ENCODE measurements around the gene POC5.
"Not testable (repeated sequence)": the region's sequence is repeated elsewhere in the genome, so short reads cannot be mapped to it uniquely, and the experiment has no call there.

The POC5 gene

DNA sequence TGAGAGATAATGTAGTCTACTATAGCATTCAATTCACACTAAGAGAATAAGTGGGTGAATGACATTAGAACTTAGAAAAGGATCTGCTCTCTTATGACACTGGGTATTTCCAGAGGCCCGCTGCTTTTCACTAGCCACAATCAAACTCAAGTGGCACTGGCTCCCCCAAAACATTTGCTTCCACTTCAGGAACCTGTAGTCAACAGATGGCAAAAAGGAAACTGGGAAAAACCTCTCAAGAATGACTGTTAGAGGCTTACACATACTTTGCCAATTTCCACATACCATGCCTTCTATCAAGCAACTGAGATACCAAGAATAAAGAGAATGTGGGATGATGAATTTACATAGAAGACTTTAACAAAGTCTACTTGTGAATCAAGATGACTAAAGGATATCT lies 11.2 kb downstream of the POC5 start:
- no peak for DNase-seq (ENCODE audit: low read depth)

- no peak for DNase-seq (ENCODE audit: low read depth)
Observed at GRCh38 chr5:75701856-75702255, 15.4 kb downstream of the POC5 start.

DNA sequence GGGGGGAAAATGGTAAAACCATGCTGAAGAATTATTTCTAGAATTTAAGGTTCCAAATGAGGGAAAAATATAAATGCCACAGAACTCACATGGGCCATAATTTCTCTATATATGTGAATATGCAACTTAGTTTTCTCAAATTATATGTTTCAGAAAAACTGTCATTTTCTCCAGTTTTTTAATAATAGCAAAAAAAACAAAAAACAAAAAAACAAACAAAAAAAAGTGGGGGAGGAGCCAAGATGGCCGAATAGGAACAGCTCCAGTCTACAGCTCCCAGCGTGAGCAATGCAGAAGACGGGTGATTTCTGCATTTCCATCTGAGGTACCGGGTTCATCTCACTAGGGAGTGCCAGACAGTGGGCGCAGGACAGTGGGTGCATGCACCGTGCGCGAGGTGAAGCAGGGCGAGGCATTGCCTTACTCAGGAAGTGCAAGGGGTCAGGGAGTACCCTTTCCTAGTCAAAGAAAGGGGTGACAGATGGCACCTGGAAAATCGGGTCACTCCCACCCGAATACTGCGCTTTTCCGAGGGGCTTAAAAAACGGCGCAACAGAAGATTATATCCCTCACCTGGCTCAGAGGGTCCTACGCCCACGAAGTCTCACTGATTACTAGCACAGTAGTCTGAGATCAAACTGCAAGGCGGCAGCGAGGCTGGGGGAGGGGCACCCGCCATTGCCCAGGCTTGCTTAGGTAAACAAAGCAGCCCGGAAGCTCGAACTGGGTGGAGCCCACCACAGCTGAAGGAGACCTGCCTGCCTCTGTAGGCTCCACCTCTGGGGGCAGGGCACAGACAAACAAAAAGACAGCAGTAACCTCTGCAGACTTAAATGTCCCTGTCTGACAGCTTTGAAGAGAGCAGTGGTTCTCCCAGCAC lies 21.5 kb downstream of the POC5 start:
- not testable (repeated sequence) for DNase-seq (ENCODE audit: low read depth)

- DNase-seq (ENCODE audit: low read depth), result no peak
Observed at GRCh38 chr5:75694781-75695180, 22.5 kb downstream of the POC5 start.

- no peak for DNase-seq (ENCODE audit: low read depth)
Observed at GRCh38 chr5:75690669-75691068, 26.6 kb downstream of the POC5 start.

GRCh38 chr5:75686480-75686879 lies 30.8 kb downstream of the POC5 start:
- no peak for DNase-seq (ENCODE audit: low read depth)

GRCh38 chr5:75685141-75685540 lies 32.1 kb downstream of the POC5 start:
- DNase-seq (ENCODE audit: low read depth), result no peak

DNA sequence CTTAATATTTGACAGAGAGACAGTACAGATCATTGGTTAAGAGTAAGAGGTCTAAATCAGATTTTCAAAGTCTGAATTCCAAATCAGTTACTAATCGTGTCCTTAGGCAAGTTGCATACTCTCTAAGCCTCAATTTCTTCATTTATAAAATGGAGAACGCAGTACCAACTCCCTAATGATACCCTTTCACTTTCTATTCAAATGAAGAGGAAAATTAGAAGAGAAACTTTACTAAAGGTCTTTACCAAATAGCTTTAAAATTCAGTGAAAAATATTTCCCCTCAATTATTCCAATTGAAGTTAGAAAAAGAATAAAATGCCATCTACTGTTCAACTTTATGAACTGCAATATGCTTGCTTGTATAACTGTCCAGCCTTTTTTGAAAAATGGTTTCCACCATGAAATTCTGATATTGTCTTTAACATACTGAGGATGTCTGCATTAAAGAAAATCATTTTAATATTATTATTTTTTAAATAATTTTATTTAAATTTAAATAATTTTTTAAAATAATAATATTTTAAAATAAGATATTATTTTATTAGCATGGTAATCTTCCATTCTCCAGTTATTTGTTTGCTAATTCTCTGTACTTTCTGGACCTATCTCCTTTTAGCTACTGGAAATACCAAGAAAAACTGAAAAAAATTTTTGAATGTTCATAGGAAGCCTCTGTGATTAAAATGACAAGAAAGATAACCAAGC lies 36.0 kb downstream of the POC5 start:
- DNase-seq (ENCODE audit: low read depth), result no peak

DNA sequence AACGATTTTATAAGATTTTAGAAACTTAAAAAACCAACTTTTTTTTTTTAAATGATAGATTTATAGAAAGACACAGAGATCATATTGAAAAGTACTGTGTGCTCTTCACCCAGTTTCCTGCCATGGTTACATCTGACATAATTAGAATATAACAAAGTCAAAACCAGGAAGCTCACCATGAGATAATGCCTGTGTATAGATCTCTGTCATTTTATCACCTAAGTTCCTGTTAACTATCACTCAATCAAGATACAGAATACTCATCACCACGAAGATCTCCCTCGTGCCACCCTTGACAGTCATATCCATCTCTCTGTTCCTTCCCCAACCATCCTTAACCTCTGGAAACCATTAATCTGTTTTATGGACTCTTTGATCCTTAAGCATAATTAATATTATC lies 39.1 kb downstream of the POC5 start:
- DNase-seq (ENCODE audit: low read depth), result no peak

DNA sequence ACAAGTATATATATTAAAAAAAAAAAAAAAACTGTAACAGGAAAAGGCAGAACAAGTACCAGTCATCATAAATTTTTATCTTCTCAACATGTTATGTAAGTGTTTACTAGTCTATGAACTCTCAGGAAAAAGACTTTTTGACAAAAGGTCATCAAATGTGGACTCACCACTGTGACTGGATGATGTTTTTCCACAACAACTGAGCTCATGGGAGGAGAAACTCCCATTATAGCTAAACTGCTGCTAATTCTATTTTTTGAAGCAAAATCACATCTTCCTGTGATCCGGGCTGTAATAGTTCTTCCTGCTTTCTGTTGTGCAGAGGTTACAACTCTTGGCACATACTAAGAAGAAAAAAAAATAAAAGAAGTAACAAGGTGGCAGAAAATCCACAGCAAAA lies 39.6 kb downstream of the POC5 start:
- DNase-seq (ENCODE audit: low read depth), result no peak

GRCh38 chr5:75675783-75676182 lies 41.5 kb downstream of the POC5 start:
- no peak for DNase-seq (ENCODE audit: low read depth)

DNA sequence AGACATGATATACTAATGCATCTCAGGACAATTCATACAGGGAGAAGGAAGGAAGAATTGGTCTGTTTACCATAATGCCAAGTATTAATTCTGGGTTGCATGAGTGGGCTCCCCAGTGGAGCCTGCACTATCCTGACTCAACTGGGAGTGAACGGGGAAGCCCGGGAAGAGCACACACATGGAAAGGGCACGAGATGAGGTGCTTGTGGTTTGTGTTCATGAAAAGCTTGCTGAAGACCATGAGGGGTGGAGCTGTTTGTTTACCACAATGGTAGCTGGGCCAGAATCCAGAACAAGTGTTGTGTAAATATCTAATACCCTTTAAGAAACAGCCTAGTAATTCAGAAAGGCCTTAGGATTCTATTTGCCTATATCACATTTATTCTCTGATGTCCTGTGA lies 44.6 kb downstream of the POC5 start:
- DNase-seq (ENCODE audit: low read depth), result no peak

DNA sequence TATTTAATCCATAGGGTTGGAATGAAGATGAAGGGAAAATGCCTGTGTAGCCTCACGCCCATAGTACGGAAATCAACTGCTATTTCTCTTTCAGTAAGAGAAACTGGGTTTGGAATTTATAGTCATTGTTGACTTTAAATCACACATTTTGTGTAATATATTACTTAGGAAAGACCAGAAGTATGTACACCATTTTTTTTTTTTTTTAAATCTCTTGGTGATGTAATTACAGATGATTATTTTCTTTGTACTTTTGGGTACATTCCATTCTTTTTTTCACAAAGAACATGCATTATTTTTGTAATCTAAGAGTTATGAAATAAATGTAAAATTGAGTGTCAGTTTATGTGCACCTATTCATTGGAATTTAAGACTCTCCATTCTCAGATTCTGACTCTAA lies 45.7 kb downstream of the POC5 start:
- no peak for DNase-seq (ENCODE audit: low read depth)

DNA sequence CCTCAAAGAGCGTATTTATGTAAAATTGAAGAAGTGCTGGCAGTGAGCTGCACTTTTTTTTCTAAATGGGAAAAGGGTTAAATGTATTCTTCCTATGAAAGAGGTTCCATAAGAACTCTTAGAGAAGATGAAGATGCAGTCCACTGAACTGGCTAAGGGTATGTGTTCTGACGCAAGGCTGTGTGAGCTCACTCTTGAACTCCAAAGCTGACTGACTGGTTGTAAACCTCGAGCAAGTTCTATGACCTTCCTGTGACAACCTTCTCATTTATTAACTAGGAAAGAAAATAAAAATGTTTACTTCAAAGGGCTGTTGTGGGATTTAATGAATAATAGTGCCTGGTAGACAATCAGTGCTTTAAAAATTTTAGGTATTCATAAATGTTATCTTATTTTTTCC lies 46.7 kb downstream of the POC5 start:
- no peak for DNase-seq (ENCODE audit: low read depth)

- no peak for DNase-seq (ENCODE audit: low read depth)
Observed at GRCh38 chr5:75668977-75669689, 48.1 kb downstream of the POC5 start.

- DNase-seq (ENCODE audit: low read depth), result no peak
Observed at GRCh38 chr5:75668445-75668844, 48.8 kb downstream of the POC5 start.

GRCh38 chr5:75667586-75667985 lies 49.7 kb downstream of the POC5 start:
- DNase-seq (ENCODE audit: low read depth), result no peak

- DNase-seq (ENCODE audit: low read depth), result no peak
Observed at GRCh38 chr5:75666801-75667200, 50.4 kb downstream of the POC5 start.

DNA sequence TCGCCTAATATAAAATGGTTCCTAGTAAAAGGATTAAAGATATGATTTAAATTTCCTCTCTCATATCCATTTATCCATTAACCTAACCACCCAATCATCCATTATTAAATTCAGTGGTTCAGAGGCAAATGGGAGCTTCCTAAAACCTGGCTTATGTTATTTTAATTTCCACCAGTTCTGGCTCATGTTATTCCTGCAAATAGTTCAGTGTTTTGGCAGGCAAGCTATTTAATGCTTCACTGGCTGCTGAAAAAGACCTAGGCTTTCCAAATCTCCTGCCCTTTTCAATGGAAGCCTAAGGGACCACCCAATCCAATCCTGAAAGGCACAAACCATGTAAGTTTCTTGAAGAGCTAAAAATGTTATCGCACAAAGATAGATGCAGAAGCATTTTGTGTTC lies 52.3 kb downstream of the POC5 start:
- DNase-seq (ENCODE audit: low read depth), result no peak

DNA sequence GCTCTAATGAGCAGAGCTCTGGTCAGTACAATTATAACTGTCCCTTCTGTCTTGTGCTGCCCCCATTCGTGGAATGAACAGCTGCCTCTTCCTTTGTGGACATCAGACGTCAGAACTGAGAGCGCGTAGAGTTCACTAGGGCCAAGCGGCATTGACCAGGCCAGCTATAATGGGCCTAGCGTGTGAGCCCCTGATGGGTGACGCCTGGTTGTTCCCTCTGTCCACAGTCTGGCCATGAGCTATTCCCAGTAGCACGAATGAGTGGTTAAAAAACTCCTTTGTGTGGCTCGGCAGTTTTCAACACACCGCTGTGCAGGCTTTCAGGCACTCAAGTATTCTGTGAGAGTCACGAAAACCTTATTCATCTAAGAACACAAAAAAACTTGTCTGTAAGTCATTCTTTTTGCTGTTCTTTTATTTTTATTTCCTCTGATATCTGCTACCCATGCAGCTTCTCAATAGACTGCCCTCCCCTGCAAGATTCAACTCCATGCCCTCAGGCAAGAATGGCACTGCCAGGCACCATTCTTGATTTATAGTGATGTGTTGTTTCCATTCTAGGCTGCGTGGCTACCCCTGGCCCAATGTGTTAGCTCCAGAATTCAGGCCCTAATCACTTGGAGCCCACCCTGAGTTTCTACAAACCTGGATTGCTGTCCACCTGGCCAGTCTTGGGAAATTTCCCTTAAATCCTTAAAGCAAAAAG lies 53.5 kb downstream of the POC5 start:
- DNase-seq (ENCODE audit: low read depth), result no peak

DNA sequence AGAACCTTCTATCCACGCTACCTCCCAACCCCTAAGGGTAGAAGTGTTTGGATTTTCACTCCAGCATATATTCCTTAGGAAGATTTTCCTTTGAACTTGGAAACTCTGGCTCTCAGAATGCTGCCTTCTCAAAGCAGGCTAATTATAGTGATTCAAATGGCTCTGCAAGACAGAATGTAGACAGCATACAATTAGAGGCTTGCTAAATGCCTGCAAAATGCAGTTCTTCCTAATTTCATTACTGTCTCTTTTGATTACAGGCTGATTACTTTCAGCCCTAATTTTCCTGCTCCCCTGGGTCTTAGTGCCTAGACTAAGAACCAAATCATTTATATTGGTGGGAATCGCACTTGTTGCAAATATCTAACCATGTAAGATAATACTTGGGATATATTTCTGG lies 55.2 kb downstream of the POC5 start:
- no peak for DNase-seq (ENCODE audit: low read depth)
